Measurements from ENCODE around the gene CHRNA9.
"Not testable (repeated sequence)": the region's sequence is repeated elsewhere in the genome, so short reads cannot be mapped to it uniquely, and the experiment has no call there.

Gene CHRNA9

GRCh38 chr4:40334591-40335524 lies at the start of gene CHRNA9:
TSS of gene CHRNA9 (plus strand) at chr4:40335333. CDS start at chr4:40335468, 135 bp downstream.
- DNase-seq (ENCODE audit: low spot score), result no peak

GRCh38 chr4:40285692-40286091 lies 49.4 kb upstream of the CHRNA9 start:
- DNase-seq (ENCODE audit: low spot score), result no peak

GRCh38 chr4:40288566-40288965 lies 46.6 kb upstream of the CHRNA9 start:
- no peak for DNase-seq (ENCODE audit: low spot score)

- DNase-seq (ENCODE audit: low spot score), result no peak
These were observed 45.6 kb upstream of the CHRNA9 start for GRCh38 chr4:40289366-40290188.

GRCh38 chr4:40290611-40291186 lies 44.4 kb upstream of the CHRNA9 start:
- not testable (repeated sequence) for DNase-seq (ENCODE audit: low spot score)

GRCh38 chr4:40292313-40292759 lies 42.8 kb upstream of the CHRNA9 start:
- DNase-seq (ENCODE audit: low spot score), result no peak

GRCh38 chr4:40294339-40294738 lies 40.8 kb upstream of the CHRNA9 start:
- DNase-seq (ENCODE audit: low spot score), result no peak

GRCh38 chr4:40295030-40295429 lies 40.1 kb upstream of the CHRNA9 start:
- DNase-seq (ENCODE audit: low spot score), result not testable (repeated sequence)

- no peak for DNase-seq (ENCODE audit: low spot score)
These were observed 39.6 kb upstream of the CHRNA9 start for GRCh38 chr4:40295572-40295971.

- DNase-seq (ENCODE audit: low spot score), result no peak
These were observed 36.0 kb upstream of the CHRNA9 start for GRCh38 chr4:40299126-40299525.

- no peak for DNase-seq (ENCODE audit: low spot score)
These were observed 35.3 kb upstream of the CHRNA9 start for GRCh38 chr4:40299811-40300292.

- DNase-seq (ENCODE audit: low spot score), result no peak
These were observed 34.6 kb upstream of the CHRNA9 start for GRCh38 chr4:40300371-40301162.

GRCh38 chr4:40301603-40302002 lies 33.5 kb upstream of the CHRNA9 start:
- peak; percentile 71 for DNase-seq (ENCODE audit: low spot score)

GRCh38 chr4:40303751-40304150 lies 31.4 kb upstream of the CHRNA9 start:
- no peak for DNase-seq (ENCODE audit: low spot score)

GRCh38 chr4:40305328-40306170 lies 29.6 kb upstream of the CHRNA9 start:
- DNase-seq (ENCODE audit: low spot score), result peak; percentile 52

- no peak for DNase-seq (ENCODE audit: low spot score)
These were observed 28.9 kb upstream of the CHRNA9 start for GRCh38 chr4:40306226-40306625.

- DNase-seq (ENCODE audit: low spot score), result no peak
These were observed 28.2 kb upstream of the CHRNA9 start for GRCh38 chr4:40306976-40307375.

GRCh38 chr4:40307627-40308497 lies 27.3 kb upstream of the CHRNA9 start:
- DNase-seq (ENCODE audit: low spot score), result peak; percentile 71

- no peak for DNase-seq (ENCODE audit: low spot score)
These were observed 26.5 kb upstream of the CHRNA9 start for GRCh38 chr4:40308528-40309122.

Data from germinal center (tissue), 1 donor.